Left ventricle myocardium superior (tissue), 1 donor: ENCODE measurements around the gene FRK. TPM values are rescaled to one million over a fixed set of nuclear protein-coding genes. Genes with fewer than 3 reads are reported as not detected.

Source experiments
- ATAC-seq: fragments of 200-7000 bp; cut with Tn5 transposase; one replicate; pipeline ENCODE4 v1.9.1; 2020; ENCODE audit warnings: mild to moderate bottlenecking, moderate library complexity
- DNase-seq: peaks from one replicate; pipeline ENCODE4 v3.0.0-alpha.2; 2020
- intact Hi-C: fragments of 100-400 bp; cut with micrococcal nuclease; formaldehyde crosslinking; loops from one replicate; pipeline ENCODE4 v1.11.0; 2022
- total RNA-seq: library from RNA; stranded (reverse); fragmentation: NEBNext Ultra II Directional; extraction: Animal tissue kit (Norgen Biotek cat#: 25700); gene quantifications from one replicate; pipeline ENCODE4 v1.2.1, GENCODE V29; 2021
- donor health status: DM: no; HTN: yes; CAD: no; lungs with severe emphysema.

The FRK gene
- total RNA-seq, 1 donor from 2014 or later: 8.8 TPM

- DNase-seq: no peak
- no peak for ATAC-seq
- intact Hi-C loops: loop anchor here (5.0 kb wide), 1 partner anchor 84 kb away; no protein-coding TSS in a partner anchor
Measured at GRCh38 chr6:116012951-116013350, 47.7 kb downstream of the FRK start.

GRCh38 chr6:116012471-116012949 is 48.2 kb downstream of the FRK start:
- DNase-seq (no peak), ATAC-seq (no peak)
- intact Hi-C loops: loop anchor here (5.0 kb wide), 1 partner anchor 85 kb away; no protein-coding TSS in a partner anchor

GRCh38 chr6:116011520-116011919 is 49.2 kb downstream of the FRK start:
- no peak for ATAC-seq
- intact Hi-C loops: loop anchor here (5.0 kb wide), 1 partner anchor 86 kb away; no protein-coding TSS in a partner anchor
- DNase-seq: no peak

- DNase-seq: peak; percentile 80
- intact Hi-C loops: loop anchor here (5.0 kb wide), 1 partner anchor 86 kb away; no protein-coding TSS in a partner anchor
- ATAC-seq: peak; percentile 68
Measured at GRCh38 chr6:116010790-116011401, 49.8 kb downstream of the FRK start.

GRCh38 chr6:116010386-116010785 is 50.3 kb downstream of the FRK start:
- no peak for DNase-seq

GRCh38 chr6:116008470-116009243 is 52.0 kb downstream of the FRK start:
- ATAC-seq (peak; percentile 80), DNase-seq (no peak)
- intact Hi-C loops: no loop called here

More at GRCh38 chr6:116010386-116010785, 50.3 kb downstream of the FRK start:
- ATAC-seq: no peak
- intact Hi-C loops: loop anchor here (5.0 kb wide), 1 partner anchor 87 kb away; no protein-coding TSS in a partner anchor

- ATAC-seq: peak; percentile 87
- peak; percentile 34 for DNase-seq
- intact Hi-C loops: no loop called here
Measured at GRCh38 chr6:116004841-116005815, 55.6 kb downstream of the FRK start.

GRCh38 chr6:116003668-116004067 is 57.0 kb downstream of the FRK start:
- no peak for DNase-seq
- intact Hi-C loops: no loop called here
- ATAC-seq: no peak

- DNase-seq (no peak), ATAC-seq (no peak)
- intact Hi-C loops: no loop called here
Measured at GRCh38 chr6:116002756-116003155, 57.9 kb downstream of the FRK start.

GRCh38 chr6:115999235-115999634 is 61.5 kb downstream of the FRK start:
- DNase-seq (no peak), ATAC-seq (no peak)
- intact Hi-C loops: no loop called here

GRCh38 chr6:115997990-115998585 is 62.6 kb downstream of the FRK start:
- intact Hi-C loops: no loop called here
- no peak for ATAC-seq

GRCh38 chr6:115986026-115986425 is 74.7 kb downstream of the FRK start:
- ATAC-seq (no peak), DNase-seq (no peak)
- intact Hi-C loops: no loop called here

More at GRCh38 chr6:115997990-115998585, 62.6 kb downstream of the FRK start:
- DNase-seq: no peak

GRCh38 chr6:115984809-115985208 is 75.9 kb downstream of the FRK start:
- no peak for DNase-seq
- no peak for ATAC-seq
- intact Hi-C loops: no loop called here

- intact Hi-C loops: no loop called here
- DNase-seq (no peak), ATAC-seq (no peak)
Measured at GRCh38 chr6:115983998-115984397, 76.7 kb downstream of the FRK start.

GRCh38 chr6:115982453-115982852 is 78.2 kb downstream of the FRK start:
- DNase-seq: no peak
- ATAC-seq: no peak
- intact Hi-C loops: no loop called here

- DNase-seq (no peak), ATAC-seq (no peak)
- intact Hi-C loops: no loop called here
Measured at GRCh38 chr6:115977220-115977619, 83.5 kb downstream of the FRK start.

- intact Hi-C loops: no loop called here
- DNase-seq (no peak), ATAC-seq (no peak)
Measured at GRCh38 chr6:115976321-115976870, 84.3 kb downstream of the FRK start.

- DNase-seq (no peak), ATAC-seq (no peak)
- intact Hi-C loops: no loop called here
Measured at GRCh38 chr6:115972679-115973078, 88.0 kb downstream of the FRK start.

- intact Hi-C loops: no loop called here
Measured at GRCh38 chr6:115971785-115972184, 88.9 kb downstream of the FRK start.

More at GRCh38 chr6:115971785-115972184, 88.9 kb downstream of the FRK start:
- ATAC-seq (no peak), DNase-seq (no peak)
